HCT116 (cell line): ENCODE data around the gene ANAPC1. TPM values are rescaled to one million over a fixed set of nuclear protein-coding genes. Genes with fewer than 3 reads are reported as not detected.

ENCODE experiments used
- ATAC-seq: fragments of 200-7000 bp; cut with Tn5 transposase; 2 replicates; pipeline ENCODE4 v1.9.1; 2020; ENCODE audit warnings: mild to moderate bottlenecking, moderate library complexity
- BruUV-seq: library from RNA; stranded (reverse); fragments of 400-500 nt; replicated peaks from 2 replicates; lab custom pipeline; 2021; lab: Mats Ljungman, UMichigan
- CTCF ChIA-PET: fragments of 300-600 bp; sonication (Branson Sonifier 250); formaldehyde crosslinking; loops from one replicate; lab custom pipeline; 2021; ENCODE audit warnings: antibody characterized with exemption; lab: Charles Lee
- POLR2A ChIA-PET: fragments of 300-600, 350-600 bp; sonication (Branson Sonifier 250); formaldehyde crosslinking; loops from one replicate; lab custom pipeline; 2021; ENCODE audit warnings: antibody characterized with exemption; lab: Charles Lee
- RAD21 ChIA-PET, 2 experiments: fragments of 300-600 bp; sonication (Branson Sonifier 250); formaldehyde crosslinking; loops; one replicate each; lab custom pipeline; 2023; ENCODE audit warnings: low total read pairs in 2 of 2; ENCODE audit not compliant: uncharacterized antibody in 2 of 2, unreplicated experiment in 2 of 2, low non-redundant PET in 1 of 2; lab: Charles Lee
- DNase-seq: peaks from one replicate; pipeline ENCODE4 v3.0.0-alpha.2; 2010; ENCODE audit warnings: low read depth, low spot score
- H2AFZ ChIP-seq: fragments of 200-600 bp; shearing (Covaris generic), sonication (generic); 2 replicates; pipeline ENCODE4 v1.6.1; 2017; ENCODE audit warnings: low read depth, mixed run types, mixed read lengths, antibody characterized with exemption, low read length; ENCODE audit not compliant: poor library complexity, severe bottlenecking
- H3K27ac ChIP-seq: 2 replicates; pipeline ENCODE4 v1.5.1; 2012; ENCODE audit warnings: low read depth, low read length
- H3K27me3 ChIP-seq: fragments of 200-600 bp; sonication (generic); 2 replicates; pipeline ENCODE4 v1.6.1; 2016; ENCODE audit warnings: mixed run types, low read length, mixed read lengths; ENCODE audit not compliant: insufficient read depth
- H3K36me3 ChIP-seq, 2 experiments: fragments of 200-500 bp in 1 of 2; fragments of 200-600 bp in 1 of 2; sonication (Bioruptor generic) in 1 of 2; sonication (generic) in 1 of 2; 2 replicates each; pipeline versions ENCODE4 v1.5.1 to v1.6.1; 2014 to 2016; ENCODE audit warnings: low read length in 2 of 2, inconsistent platforms in 1 of 2, mixed read lengths in 1 of 2, mixed run types in 1 of 2; ENCODE audit not compliant: insufficient read depth in 2 of 2, control insufficient read depth in 1 of 2
- H3K4me1 ChIP-seq, 2 experiments: fragments of 200-600 bp in 1 of 2; sonication (generic) in 1 of 2; 2 replicates each; pipeline versions ENCODE4 v1.5.1 to v1.6.1; 2012 to 2017; ENCODE audit warnings: low read length in 2 of 2, inconsistent platforms in 1 of 2, mild to moderate bottlenecking in 1 of 2, mixed read lengths in 1 of 2, mixed run types in 1 of 2, moderate library complexity in 1 of 2; ENCODE audit not compliant: insufficient read depth in 2 of 2, control insufficient read depth in 1 of 2
- H3K4me2 ChIP-seq: fragments of 200-600 bp; sonication (generic); 2 replicates; pipeline ENCODE4 v1.6.1; 2017; ENCODE audit warnings: mixed run types, low read length, mixed read lengths
- H3K4me3 ChIP-seq, 2 experiments: fragments of 200-600 bp in 1 of 2; sonication (generic) in 1 of 2; replicated peaks in 1 of 2; 2 replicates each; pipeline ENCODE4 v1.5.1; 2011 to 2016; ENCODE audit warnings: low read length in 2 of 2, control low read depth in 1 of 2, low read depth in 1 of 2, mild to moderate bottlenecking in 1 of 2, mixed read lengths in 1 of 2, mixed run types in 1 of 2
- H3K79me2 ChIP-seq: fragments of 200-600 bp; sonication (generic); 2 replicates; pipeline ENCODE4 v1.6.1; 2017; ENCODE audit warnings: mild to moderate bottlenecking, mixed run types, low read length, moderate library complexity, mixed read lengths; ENCODE audit not compliant: insufficient read depth
- H3K9ac ChIP-seq: fragments of 200-600 bp; sonication (generic); 2 replicates; pipeline ENCODE4 v1.6.1; 2016; ENCODE audit warnings: low read length, mixed read lengths
- H3K9me2 ChIP-seq: fragments of 200-600 bp; sonication (generic), shearing (Covaris generic); 2 replicates; pipeline ENCODE4 v1.6.1; 2017; ENCODE audit warnings: mixed run types, mild to moderate bottlenecking, moderate library complexity; ENCODE audit not compliant: insufficient read depth
- H3K9me3 ChIP-seq, 2 experiments: fragments of 200-500 bp in 1 of 2; fragments of 200-600 bp in 1 of 2; sonication (Bioruptor generic) in 1 of 2; sonication (generic) in 1 of 2; 2 replicates each; pipeline ENCODE4 v1.6.1; 2014 to 2017; ENCODE audit warnings: low read length in 2 of 2, mixed read lengths in 2 of 2, inconsistent platforms in 1 of 2, low read depth in 1 of 2, mild to moderate bottlenecking in 1 of 2, mixed run types in 1 of 2, moderate library complexity in 1 of 2; ENCODE audit not compliant: control insufficient read depth in 1 of 2, insufficient read depth in 1 of 2
- H4K20me1 ChIP-seq: fragments of 200-600 bp; sonication (generic), shearing (Covaris generic); 2 replicates; pipeline ENCODE4 v1.6.1; 2017; ENCODE audit warnings: mixed run types, mild to moderate bottlenecking, moderate library complexity; ENCODE audit not compliant: insufficient read depth
- CBX3 ChIP-seq: IDR thresholded peaks from 2 replicates; pipeline ENCODE4 v1.6.1; 2012; ENCODE audit warnings: low read depth
- CTCF ChIP-seq, 3 experiments: fragments of 200-600 bp in 1 of 3; sonication (generic) in 1 of 3; IDR thresholded peaks in 2 of 3; conservative IDR thresholded peaks in 1 of 3; 2 replicates each; pipeline ENCODE4 v1.5.1; 2012 to 2017; ENCODE audit warnings: low read depth in 2 of 3, low read length in 2 of 3, antibody characterized with exemption in 1 of 3, borderline replicate concordance in 1 of 3, control low read depth in 1 of 3, mild to moderate bottlenecking in 1 of 3, mixed read lengths in 1 of 3, mixed run types in 1 of 3, moderate library complexity in 1 of 3; ENCODE audit not compliant: insufficient read depth in 1 of 3
- EZH2 ChIP-seq: fragments of 200-600 bp; sonication (generic); IDR thresholded peaks from 2 replicates; pipeline ENCODE4 v1.6.1; 2017; ENCODE audit warnings: antibody characterized with exemption, mixed run types
- EZH2phosphoT487 ChIP-seq: fragments of 200-600 bp; IDR thresholded peaks from 2 replicates; pipeline ENCODE4 v1.6.1; 2018; ENCODE audit warnings: antibody characterized with exemption, borderline replicate concordance
- JUND ChIP-seq: IDR thresholded peaks from 2 replicates; pipeline ENCODE4 v1.6.1; 2012
- POLR2A ChIP-seq: IDR thresholded peaks from 2 replicates; pipeline ENCODE4 v1.7.0; 2011; ENCODE audit warnings: borderline replicate concordance; ENCODE audit not compliant: insufficient read depth, insufficient read length; ENCODE audit errors: extremely low read depth
- POLR2AphosphoS5 ChIP-seq: IDR thresholded peaks from 2 replicates; pipeline ENCODE4 v1.6.1; 2011; ENCODE audit warnings: mild to moderate bottlenecking, low read depth, low read length, moderate library complexity
- RAD21 ChIP-seq: IDR thresholded peaks from 2 replicates; pipeline ENCODE4 v1.6.1; 2012; ENCODE audit warnings: low read depth, mild to moderate bottlenecking
- SIN3A ChIP-seq: IDR thresholded peaks from 2 replicates; pipeline ENCODE4 v1.6.1; 2012; ENCODE audit warnings: low read depth
- SP1 ChIP-seq: IDR thresholded peaks from 2 replicates; pipeline ENCODE4 v1.6.1; 2012; ENCODE audit warnings: low read depth
- SRF ChIP-seq: IDR thresholded peaks from 2 replicates; pipeline ENCODE4 v1.6.1; 2012; ENCODE audit warnings: low read depth
- TCF7L2 ChIP-seq: IDR thresholded peaks from 2 replicates; pipeline ENCODE4 v1.7.0; 2011; ENCODE audit warnings: borderline replicate concordance, inconsistent platforms; ENCODE audit not compliant: insufficient read depth, insufficient read length; ENCODE audit errors: extremely low read depth
- YY1 ChIP-seq: IDR thresholded peaks from 2 replicates; pipeline ENCODE4 v1.6.1; 2011; ENCODE audit warnings: low read length, low read depth, moderate library complexity, mild to moderate bottlenecking; ENCODE audit not compliant: insufficient replicate concordance; ENCODE audit errors: extremely low read depth
- ZFX ChIP-seq: fragments of 450-650 bp; IDR thresholded peaks from 2 replicates; pipeline ENCODE4 v1.6.1; 2017
- ZNF274 ChIP-seq: fragments of 200-500 bp; sonication (Bioruptor generic); IDR thresholded peaks from 2 replicates; pipeline ENCODE4 v1.6.1; 2014; ENCODE audit warnings: mild to moderate bottlenecking, low read depth, low read length, inconsistent platforms
- intact Hi-C: fragments of 100-400 bp; cut with micrococcal nuclease; formaldehyde crosslinking; loops from 2 replicates; pipeline ENCODE4 v1.10.0; 2022
- total RNA-seq: library from RNA; stranded (reverse); gene quantifications from one replicate; pipeline ENCODE4 v1.2.1, GENCODE V29; 2021; ENCODE audit not compliant: unreplicated experiment
- TF ChIP-seq, protein P1 (sequence below): IDR thresholded peaks from 2 replicates; pipeline ENCODE4 v1.6.1; 2012
- TF ChIP-seq, protein P2 (sequence below): IDR thresholded peaks from 2 replicates; pipeline ENCODE4 v1.6.1; 2011; ENCODE audit warnings: mild to moderate bottlenecking, low read length, moderate library complexity; ENCODE audit not compliant: insufficient replicate concordance; ENCODE audit errors: extremely low read depth
- TF ChIP-seq, protein P3 (sequence below): IDR thresholded peaks from 2 replicates; pipeline ENCODE4 v1.6.1; 2012; ENCODE audit warnings: low read depth

The ANAPC1 gene
- total RNA-seq, 1 experiment from 2014 or later, result 76.5 TPM

DNA sequence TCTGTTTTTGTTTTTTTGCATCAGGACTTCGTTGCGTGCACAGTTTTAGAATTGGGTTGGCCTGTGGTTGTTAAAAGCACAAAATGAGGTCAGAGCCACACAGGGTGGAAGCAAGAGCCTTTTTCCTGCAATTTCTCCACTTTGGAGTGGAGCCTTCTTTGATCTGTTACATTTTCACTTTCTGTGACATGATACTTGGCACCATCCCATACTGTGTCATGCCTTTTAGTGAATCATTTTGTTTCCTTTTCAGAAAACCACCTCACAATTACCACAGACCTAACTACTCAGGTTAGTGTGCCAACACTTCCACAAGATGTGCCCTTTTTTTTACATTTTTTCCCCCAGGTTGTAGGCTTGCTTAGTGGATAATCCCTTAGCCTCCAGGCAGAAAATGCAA lies 46.9 kb upstream of the ANAPC1 start:
- ChIA-PET POLR2A (no interaction called here), RAD21 (interaction anchor here in 1 of 2 experiments (0.6 kb wide), 1 partner anchor 45 kb away, joined by 3 read pairs; no protein-coding TSS in a partner anchor), CTCF (no interaction called here)
- Histone ChIP-seq H3K4me1 (peaks cover 0 to 6% of the 10 kb centered on the region in 2 experiments; a peak in 2 of 4 replicates), H3K27me3 (no peaks in the 10 kb centered on the region), H3K27ac (no peak overlapping the region), H3K4me3 (no peak overlapping the region), H3K9ac (no peak overlapping the region), H2AFZ (no peak overlapping the region), H3K36me3 (no peaks in the 10 kb centered on the region), H3K79me2 (no peaks in the 10 kb centered on the region), H3K9me3 (no peaks in the 10 kb centered on the region), H3K9me2 (no peaks in the 10 kb centered on the region), H3K4me2 (no peak overlapping the region), H4K20me1 (no peaks in the 10 kb centered on the region)
- DNase-seq, result no peak
- ATAC-seq, result no peak
- BruUV-seq, result no TSS peak
- intact Hi-C loops, result no loop called here
- TF ChIP-seq EZH2phosphoT487 (no peak), CBX3 (no peak), ZFX (no peak), POLR2A (no peak), SRF (no peak), ZNF274 (no peak), YY1 (no peak), JUND (no peak), RAD21 (no peak), POLR2AphosphoS5 (no peak), CTCF (IDR thresholded peaks at IDR 0.05 in 2 of 3, conservative IDR thresholded peaks at IDR 0.05 in 1 of 3; ENCODE audit: borderline replicate concordance in 1 of 3, insufficient read depth in 1 of 3, low read depth in 2 of 3, low read length in 2 of 3) (no peak), SP1 (no peak), EZH2 (no peak), SIN3A (no peak), TCF7L2 (no peak)
- TF ChIP-seq, protein P1, sequence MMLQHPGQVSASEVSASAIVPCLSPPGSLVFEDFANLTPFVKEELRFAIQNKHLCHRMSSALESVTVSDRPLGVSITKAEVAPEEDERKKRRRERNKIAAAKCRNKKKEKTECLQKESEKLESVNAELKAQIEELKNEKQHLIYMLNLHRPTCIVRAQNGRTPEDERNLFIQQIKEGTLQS, result no peak
- TF ChIP-seq, protein P2, sequence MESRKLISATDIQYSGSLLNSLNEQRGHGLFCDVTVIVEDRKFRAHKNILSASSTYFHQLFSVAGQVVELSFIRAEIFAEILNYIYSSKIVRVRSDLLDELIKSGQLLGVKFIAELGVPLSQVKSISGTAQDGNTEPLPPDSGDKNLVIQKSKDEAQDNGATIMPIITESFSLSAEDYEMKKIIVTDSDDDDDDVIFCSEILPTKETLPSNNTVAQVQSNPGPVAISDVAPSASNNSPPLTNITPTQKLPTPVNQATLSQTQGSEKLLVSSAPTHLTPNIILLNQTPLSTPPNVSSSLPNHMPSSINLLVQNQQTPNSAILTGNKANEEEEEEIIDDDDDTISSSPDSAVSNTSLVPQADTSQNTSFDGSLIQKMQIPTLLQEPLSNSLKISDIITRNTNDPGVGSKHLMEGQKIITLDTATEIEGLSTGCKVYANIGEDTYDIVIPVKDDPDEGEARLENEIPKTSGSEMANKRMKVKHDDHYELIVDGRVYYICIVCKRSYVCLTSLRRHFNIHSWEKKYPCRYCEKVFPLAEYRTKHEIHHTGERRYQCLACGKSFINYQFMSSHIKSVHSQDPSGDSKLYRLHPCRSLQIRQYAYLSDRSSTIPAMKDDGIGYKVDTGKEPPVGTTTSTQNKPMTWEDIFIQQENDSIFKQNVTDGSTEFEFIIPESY, result no peak
- TF ChIP-seq, protein P3, sequence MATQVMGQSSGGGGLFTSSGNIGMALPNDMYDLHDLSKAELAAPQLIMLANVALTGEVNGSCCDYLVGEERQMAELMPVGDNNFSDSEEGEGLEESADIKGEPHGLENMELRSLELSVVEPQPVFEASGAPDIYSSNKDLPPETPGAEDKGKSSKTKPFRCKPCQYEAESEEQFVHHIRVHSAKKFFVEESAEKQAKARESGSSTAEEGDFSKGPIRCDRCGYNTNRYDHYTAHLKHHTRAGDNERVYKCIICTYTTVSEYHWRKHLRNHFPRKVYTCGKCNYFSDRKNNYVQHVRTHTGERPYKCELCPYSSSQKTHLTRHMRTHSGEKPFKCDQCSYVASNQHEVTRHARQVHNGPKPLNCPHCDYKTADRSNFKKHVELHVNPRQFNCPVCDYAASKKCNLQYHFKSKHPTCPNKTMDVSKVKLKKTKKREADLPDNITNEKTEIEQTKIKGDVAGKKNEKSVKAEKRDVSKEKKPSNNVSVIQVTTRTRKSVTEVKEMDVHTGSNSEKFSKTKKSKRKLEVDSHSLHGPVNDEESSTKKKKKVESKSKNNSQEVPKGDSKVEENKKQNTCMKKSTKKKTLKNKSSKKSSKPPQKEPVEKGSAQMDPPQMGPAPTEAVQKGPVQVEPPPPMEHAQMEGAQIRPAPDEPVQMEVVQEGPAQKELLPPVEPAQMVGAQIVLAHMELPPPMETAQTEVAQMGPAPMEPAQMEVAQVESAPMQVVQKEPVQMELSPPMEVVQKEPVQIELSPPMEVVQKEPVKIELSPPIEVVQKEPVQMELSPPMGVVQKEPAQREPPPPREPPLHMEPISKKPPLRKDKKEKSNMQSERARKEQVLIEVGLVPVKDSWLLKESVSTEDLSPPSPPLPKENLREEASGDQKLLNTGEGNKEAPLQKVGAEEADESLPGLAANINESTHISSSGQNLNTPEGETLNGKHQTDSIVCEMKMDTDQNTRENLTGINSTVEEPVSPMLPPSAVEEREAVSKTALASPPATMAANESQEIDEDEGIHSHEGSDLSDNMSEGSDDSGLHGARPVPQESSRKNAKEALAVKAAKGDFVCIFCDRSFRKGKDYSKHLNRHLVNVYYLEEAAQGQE, result no peak
